GM19328 (cell line): ENCODE measurements around the gene TMEM26.
A peak's percentile ranks its signal among the peaks of the same experiment; 100 is the strongest.
"Not testable (repeated sequence)": the region's sequence is repeated elsewhere in the genome, so short reads cannot be mapped to it uniquely, and the experiment has no call there.

Experiments
- ATAC-seq: cut with Tn5 transposase; IDR thresholded peaks from one replicate; pipeline ENCODE4 v1.9.1; 2021; ENCODE audit warnings: mild to moderate bottlenecking, moderate library complexity; ENCODE audit not compliant: unreplicated experiment

The TMEM26 gene

GRCh38 chr10:61406242-61406641 is 46.9 kb downstream of the TMEM26 start:
- ATAC-seq, result no peak

GRCh38 chr10:61404751-61405150 is 48.4 kb downstream of the TMEM26 start:
- ATAC-seq, result no peak

DNA sequence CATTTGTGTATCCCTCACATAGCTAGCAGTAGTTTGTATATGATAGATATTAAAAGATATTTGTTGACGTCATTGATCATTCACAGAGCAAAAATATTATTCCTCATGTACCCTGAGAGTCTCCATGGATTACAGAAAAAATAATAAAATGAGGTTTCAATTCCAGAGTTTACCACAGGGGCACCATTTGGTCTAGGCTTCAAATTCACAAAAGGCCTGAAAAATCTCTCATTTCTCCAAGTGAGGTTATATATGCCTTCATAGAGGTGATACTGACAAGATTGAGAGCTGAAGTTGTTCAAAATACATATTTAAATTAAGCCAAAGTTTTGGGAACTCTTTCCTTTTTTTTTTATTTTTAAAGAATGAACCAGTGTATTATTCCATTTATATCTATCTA is 52.7 kb downstream of the TMEM26 start:
- ATAC-seq, result no peak

GRCh38 chr10:61399406-61399805 is 53.8 kb downstream of the TMEM26 start:
- ATAC-seq, result no peak

DNA sequence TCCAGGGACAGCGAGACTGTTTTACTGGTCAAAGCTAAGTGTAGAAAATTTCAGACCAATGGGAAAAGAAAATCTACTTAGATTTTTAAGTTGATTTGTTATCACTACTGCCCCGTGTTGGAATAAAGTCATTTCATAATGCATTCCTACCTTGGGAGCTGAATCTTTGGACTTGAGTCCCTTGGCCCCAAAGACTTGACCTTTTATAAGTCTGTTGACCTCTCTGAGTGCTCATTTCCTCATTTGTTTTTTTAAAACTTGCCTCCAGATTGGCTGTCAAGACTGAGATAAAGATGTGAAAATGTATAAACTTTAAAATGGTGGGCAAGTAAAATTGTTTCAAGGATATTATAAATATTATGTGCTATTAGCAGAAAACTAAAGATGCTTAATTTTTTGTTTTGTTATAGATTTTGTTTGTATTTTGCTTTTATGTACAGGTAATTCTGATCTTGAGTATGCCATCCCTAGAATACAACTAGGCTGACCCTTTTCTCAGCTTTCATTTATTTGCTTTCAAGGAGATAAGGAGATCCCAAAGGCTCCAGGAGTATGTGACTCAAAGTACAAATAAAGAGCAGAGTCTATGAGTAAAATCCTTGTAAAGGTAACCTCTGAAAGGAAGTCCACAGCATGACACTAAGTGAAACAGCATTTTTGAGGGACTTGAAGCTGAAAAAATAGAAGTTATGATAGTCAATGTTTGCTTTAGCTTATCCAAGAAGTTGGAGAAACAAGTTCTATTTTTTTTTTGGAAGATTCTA is 54.6 kb downstream of the TMEM26 start:
- ATAC-seq, result no peak

GRCh38 chr10:61397175-61397986 is 55.8 kb downstream of the TMEM26 start:
- peak; percentile 51 for ATAC-seq

DNA sequence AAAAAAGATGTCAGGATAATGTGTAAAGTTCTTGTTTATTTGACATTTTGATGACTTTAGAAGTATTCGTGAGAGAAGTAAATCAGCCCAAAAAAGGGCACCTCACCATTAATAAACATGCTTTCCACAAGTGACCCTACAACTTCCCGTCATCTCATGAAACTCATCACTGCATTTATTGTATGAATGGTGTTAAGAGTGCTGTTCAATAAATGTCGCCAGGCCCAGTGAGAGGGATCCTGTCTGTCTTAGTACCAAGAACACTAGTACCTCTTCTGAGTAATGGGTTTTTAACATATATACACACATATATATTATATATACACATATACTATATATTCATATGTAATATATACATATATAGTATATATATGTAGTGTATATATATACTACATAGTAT is 61.9 kb downstream of the TMEM26 start:
- ATAC-seq, result no peak

GRCh38 chr10:61390851-61391250 is 62.3 kb downstream of the TMEM26 start:
- peak; percentile 74 for ATAC-seq

DNA sequence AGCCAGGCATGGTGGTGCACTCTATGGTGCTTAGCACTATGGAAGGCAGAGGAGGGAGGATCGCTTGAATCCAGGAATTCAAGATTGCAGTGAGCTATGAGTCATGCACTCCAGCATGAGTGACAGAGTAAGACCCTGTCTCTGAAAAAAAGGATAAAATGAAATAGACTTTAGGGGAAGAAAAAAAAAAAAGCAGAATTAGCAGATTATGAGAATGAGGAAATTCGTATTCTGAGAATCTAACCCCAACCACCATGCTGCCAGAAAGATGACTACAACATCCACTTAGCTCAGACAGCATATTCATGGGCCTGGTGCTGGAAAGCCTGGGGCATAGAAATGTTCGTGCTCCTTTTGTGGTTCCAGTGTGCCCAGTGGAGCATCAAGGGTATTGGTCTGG is 63.3 kb downstream of the TMEM26 start:
- no peak for ATAC-seq

GRCh38 chr10:61388986-61389385 is 64.2 kb downstream of the TMEM26 start:
- not testable (repeated sequence) for ATAC-seq

GRCh38 chr10:61385231-61386001 is 67.8 kb downstream of the TMEM26 start:
- ATAC-seq, result no peak

DNA sequence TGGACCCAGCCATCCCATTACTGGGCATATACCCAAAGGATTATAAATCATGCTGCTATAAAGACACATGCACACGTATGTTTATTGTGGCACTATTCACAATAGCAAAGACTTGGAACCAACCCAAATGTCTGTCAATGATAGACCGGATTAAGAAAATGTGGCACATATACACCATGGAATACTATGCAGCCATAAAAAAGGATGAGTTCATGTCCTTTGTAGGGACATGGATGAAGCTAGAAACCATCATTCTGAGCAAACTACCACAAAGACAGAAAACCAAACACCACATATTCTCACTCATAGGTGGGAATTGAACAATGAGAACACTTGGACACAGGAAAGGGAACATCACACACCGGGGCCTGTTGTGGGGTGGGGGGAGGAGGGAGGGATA is 72.0 kb downstream of the TMEM26 start:
- ATAC-seq, result not testable (repeated sequence)

DNA sequence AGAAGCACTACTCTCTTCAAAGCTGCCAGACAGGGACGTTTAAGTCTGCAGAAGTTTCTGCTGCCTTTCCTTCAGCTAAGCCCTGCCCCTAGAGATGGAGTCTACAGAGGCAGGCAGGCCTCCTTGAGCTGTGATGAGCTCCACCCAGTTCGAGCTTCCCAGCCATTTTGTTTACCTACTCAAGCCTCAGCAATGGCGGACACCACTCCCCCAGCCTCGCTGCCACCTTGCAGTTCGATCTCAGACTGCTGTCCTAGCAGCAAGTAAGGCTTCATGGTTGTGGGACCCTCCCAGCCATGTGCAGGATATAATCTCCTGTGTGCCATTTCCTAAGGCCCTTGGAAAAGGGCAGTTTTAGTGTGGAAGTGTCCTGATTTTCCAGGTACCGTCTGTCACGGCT is 74.3 kb downstream of the TMEM26 start:
- no peak for ATAC-seq

DNA sequence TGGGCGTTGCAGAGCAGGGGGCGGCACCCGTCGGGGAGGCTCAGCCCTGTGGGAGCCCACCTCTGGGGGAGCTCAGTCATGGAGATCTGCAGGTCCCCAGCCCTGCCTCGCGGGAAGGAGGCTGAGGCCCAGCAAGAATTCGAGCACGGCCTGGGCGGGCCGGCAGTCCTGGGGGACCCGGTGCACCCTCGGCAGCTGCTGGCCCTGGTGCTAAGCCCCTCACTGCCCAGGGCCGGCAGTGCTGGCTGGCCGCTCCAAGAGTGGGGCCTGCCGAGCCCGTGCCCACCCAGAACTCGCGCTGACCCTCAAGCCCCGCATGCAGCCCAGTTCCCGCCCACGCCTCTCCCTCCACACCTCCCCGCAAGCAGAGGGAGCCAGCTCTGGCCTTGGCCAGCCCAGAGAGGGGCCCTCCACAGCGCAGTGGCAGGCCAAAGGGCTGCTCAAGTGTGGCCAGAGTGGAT is 76.2 kb downstream of the TMEM26 start:
- ATAC-seq, result no peak

DNA sequence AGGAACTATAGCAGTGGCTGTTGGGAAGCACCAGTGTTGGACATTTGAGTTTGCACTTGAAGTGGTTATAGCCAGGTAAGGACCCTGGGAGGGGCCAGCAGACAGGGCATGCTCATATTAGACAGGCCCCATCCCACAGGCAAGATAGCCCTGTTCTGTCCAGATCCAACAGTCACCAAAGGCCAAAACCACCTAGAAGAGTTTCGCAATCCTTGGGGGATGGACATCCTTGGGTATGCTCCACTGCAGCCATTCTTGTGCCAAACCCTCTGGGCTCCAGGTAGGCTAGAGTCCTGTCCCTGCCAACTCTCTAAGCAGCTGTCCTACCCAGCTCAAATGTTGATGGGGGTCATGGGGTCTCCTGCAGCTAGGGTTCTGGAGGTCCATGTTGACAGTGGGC is 76.8 kb downstream of the TMEM26 start:
- ATAC-seq, result no peak

- ATAC-seq, result no peak
Observed at GRCh38 chr10:61366365-61366764, 86.8 kb downstream of the TMEM26 start.

DNA sequence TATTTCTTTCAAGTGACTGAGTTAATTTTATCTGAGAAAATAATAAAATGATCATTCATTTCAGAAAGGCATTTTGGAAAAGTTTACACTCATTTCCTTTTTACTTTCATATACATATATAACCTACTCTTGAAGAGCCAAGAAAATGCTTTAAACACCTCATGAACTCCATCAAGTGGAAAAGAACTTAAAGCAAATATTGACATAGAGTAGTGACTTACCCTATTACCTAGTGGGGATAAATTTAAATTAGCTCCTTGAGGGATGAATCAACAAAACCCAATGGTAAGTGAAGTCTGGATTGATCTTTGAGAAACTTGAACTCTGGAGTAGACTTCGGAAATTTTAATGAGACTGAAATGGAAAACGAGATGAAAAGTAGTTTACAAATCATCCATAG is 88.6 kb downstream of the TMEM26 start:
- ATAC-seq, result no peak

- ATAC-seq, result no peak
Observed at GRCh38 chr10:61363006-61363405, 90.2 kb downstream of the TMEM26 start.

- ATAC-seq, result no peak
Observed at GRCh38 chr10:61359452-61359851, 93.7 kb downstream of the TMEM26 start.

DNA sequence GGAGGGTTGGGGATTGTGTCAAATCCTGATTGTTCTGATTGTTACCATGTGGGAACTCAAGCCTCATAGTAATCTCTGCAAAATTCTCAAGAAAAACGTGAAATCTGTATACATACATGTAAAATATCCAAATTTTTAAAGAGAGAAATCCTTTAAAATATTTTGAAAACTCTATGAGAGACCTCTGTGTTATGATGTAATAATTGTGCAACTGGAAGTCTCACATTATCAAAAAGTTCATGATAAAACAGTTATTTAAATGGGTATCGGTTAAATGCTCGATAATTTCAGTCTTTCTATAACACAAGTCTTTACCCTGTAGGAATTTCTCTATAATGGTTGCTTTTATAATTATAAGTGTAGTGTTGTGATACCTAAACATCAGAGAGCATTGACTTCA is 95.5 kb downstream of the TMEM26 start:
- no peak for ATAC-seq
